Peyer's patch (tissue), 4 donors: ENCODE measurements around the gene POU4F2.

Experiments
- POLR2A ChIP-seq, 2 donors: fragments of 450-650 bp; IDR thresholded peaks; one replicate each; pipeline ENCODE4 v1.5.1; 2017; ENCODE audit warnings: antibody characterized with exemption in 2 of 2, mild to moderate bottlenecking in 2 of 2, moderate library complexity in 2 of 2
- TF ChIP-seq, protein P1 (sequence below), 6 experiments: fragments of 450-650 bp in 4 of 6; fragments of 200-600 bp in 2 of 6; sonication (generic) in 1 of 6; IDR thresholded peaks; one replicate each; pipeline ENCODE4 v1.5.1; 2017 to 2019; ENCODE audit warnings: antibody characterized with exemption in 6 of 6, mild to moderate bottlenecking in 3 of 6, moderate library complexity in 1 of 6

- TF ChIP-seq POLR2A (IDR thresholded peaks at IDR 0.05) = no peak
- TF ChIP-seq, protein P1, sequence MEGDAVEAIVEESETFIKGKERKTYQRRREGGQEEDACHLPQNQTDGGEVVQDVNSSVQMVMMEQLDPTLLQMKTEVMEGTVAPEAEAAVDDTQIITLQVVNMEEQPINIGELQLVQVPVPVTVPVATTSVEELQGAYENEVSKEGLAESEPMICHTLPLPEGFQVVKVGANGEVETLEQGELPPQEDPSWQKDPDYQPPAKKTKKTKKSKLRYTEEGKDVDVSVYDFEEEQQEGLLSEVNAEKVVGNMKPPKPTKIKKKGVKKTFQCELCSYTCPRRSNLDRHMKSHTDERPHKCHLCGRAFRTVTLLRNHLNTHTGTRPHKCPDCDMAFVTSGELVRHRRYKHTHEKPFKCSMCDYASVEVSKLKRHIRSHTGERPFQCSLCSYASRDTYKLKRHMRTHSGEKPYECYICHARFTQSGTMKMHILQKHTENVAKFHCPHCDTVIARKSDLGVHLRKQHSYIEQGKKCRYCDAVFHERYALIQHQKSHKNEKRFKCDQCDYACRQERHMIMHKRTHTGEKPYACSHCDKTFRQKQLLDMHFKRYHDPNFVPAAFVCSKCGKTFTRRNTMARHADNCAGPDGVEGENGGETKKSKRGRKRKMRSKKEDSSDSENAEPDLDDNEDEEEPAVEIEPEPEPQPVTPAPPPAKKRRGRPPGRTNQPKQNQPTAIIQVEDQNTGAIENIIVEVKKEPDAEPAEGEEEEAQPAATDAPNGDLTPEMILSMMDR (IDR thresholded peaks at IDR 0.05) = no peak
These were observed 47.9 kb upstream of the POU4F2 start for GRCh38 chr4:146590801-146591200.
